NOMO-1 (cell line): Measurements from ENCODE around the gene CHN1.

ENCODE experiments used
- DNase-seq, 2 experiments: peaks; one replicate each; lab custom pipeline; 2025; ENCODE audit not compliant: unreplicated experiment in 2 of 2; lab: John Stamatoyannopoulos, UW

The CHN1 gene

GRCh38 chr2:175011505-175011904, 6.3 kb upstream of the CHN1 start:
- DNase-seq: no peak

GRCh38 chr2:175010848-175011254, 5.7 kb upstream of the CHN1 start:
- DNase-seq: no peak

- DNase-seq: no peak
These were observed 4.9 kb upstream of the CHN1 start for GRCh38 chr2:175009917-175010621.

- no peak for DNase-seq
These were observed 3.8 kb upstream of the CHN1 start for GRCh38 chr2:175008801-175009495.

- DNase-seq: no peak
These were observed 2.8 kb upstream of the CHN1 start for GRCh38 chr2:175008009-175008408.

GRCh38 chr2:175007510-175007909, 2.3 kb upstream of the CHN1 start:
- DNase-seq: no peak

GRCh38 chr2:175006281-175006680, 1.1 kb upstream of the CHN1 start:
- DNase-seq: no peak

- no peak for DNase-seq
These were observed 618 bp upstream of the CHN1 start for GRCh38 chr2:175005733-175006264.

GRCh38 chr2:175004730-175004979, 526 bp downstream of the CHN1 start:
- DNase-seq: no peak

GRCh38 chr2:175003875-175004729, 1.1 kb downstream of the CHN1 start:
- no peak for DNase-seq

- no peak for DNase-seq
These were observed 2.5 kb downstream of the CHN1 start for GRCh38 chr2:175002547-175003274.

GRCh38 chr2:175001566-175001965, 3.6 kb downstream of the CHN1 start:
- DNase-seq: no peak

GRCh38 chr2:174997110-174997509, 8.1 kb downstream of the CHN1 start:
- no peak for DNase-seq

GRCh38 chr2:174996622-174997021, 8.6 kb downstream of the CHN1 start:
- DNase-seq: no peak

- DNase-seq: no peak
These were observed 10.8 kb downstream of the CHN1 start for GRCh38 chr2:174994381-174994780.

GRCh38 chr2:174992886-174993285, 12.3 kb downstream of the CHN1 start:
- no peak for DNase-seq

GRCh38 chr2:174985614-174986013, 19.6 kb downstream of the CHN1 start:
- DNase-seq: no peak

- no peak for DNase-seq
These were observed 20.6 kb downstream of the CHN1 start for GRCh38 chr2:174984561-174984960.

GRCh38 chr2:174981331-174981730, 23.9 kb downstream of the CHN1 start:
- DNase-seq: no peak

GRCh38 chr2:174979996-174980395, 25.2 kb downstream of the CHN1 start:
- DNase-seq: no peak

- no peak for DNase-seq
These were observed 27.8 kb downstream of the CHN1 start for GRCh38 chr2:174977364-174977763.
